Uterus (tissue), 4 donors: ENCODE data around the gene OR5M8. TPM values are rescaled to one million over a fixed set of nuclear protein-coding genes. Genes with fewer than 3 reads are reported as not detected.

Experiments used
- DNase-seq, 2 donors: peaks; one replicate each; pipeline ENCODE4 v3.0.0-alpha.2; 2019 to 2020
- H3K27ac ChIP-seq, 2 donors: fragments of 200-600 bp; sonication (generic); 1 replicate in 1 of 2; 2 replicates in 1 of 2; pipeline ENCODE4 v1.5.1; 2016 to 2018
- H3K27me3 ChIP-seq, 2 donors: fragments of 200-600 bp; sonication (generic); one replicate each; pipeline ENCODE4 v1.5.1; 2018 to 2019; ENCODE audit warnings: control low read depth in 1 of 2
- H3K36me3 ChIP-seq, 2 donors: fragments of 200-600 bp; sonication (generic); one replicate each; pipeline ENCODE4 v1.5.1; 2019; ENCODE audit warnings: control low read depth in 1 of 2
- H3K4me1 ChIP-seq, 2 donors: fragments of 200-600 bp; sonication (generic); one replicate each; pipeline ENCODE4 v1.5.1; 2018 to 2019; ENCODE audit warnings: control low read depth in 1 of 2
- H3K4me3 ChIP-seq, 2 donors: fragments of 200-600 bp; sonication (generic); 1 replicate in 1 of 2; 2 replicates in 1 of 2; pipeline ENCODE4 v1.5.1; 2018 to 2019; ENCODE audit warnings: mild to moderate bottlenecking in 1 of 2
- H3K9me3 ChIP-seq, 2 donors: fragments of 200-600 bp; sonication (generic); one replicate each; pipeline ENCODE4 v1.5.1; 2019; ENCODE audit warnings: control low read depth in 1 of 2
- CTCF ChIP-seq, 4 experiments: fragments of 200-600 bp in 2 of 4; fragments of 450-650 bp in 2 of 4; sonication (generic) in 2 of 4; IDR thresholded peaks; one replicate each; pipeline ENCODE4 v1.5.1; 2016 to 2019; ENCODE audit warnings: antibody characterized with exemption in 4 of 4, mild to moderate bottlenecking in 2 of 4, moderate library complexity in 1 of 4
- POLR2A ChIP-seq, 2 donors: fragments of 450-650 bp; IDR thresholded peaks; one replicate each; pipeline ENCODE4 v1.6.1; 2016; ENCODE audit warnings: antibody characterized with exemption in 2 of 2, mild to moderate bottlenecking in 1 of 2, moderate library complexity in 1 of 2
- intact Hi-C: fragments of 100-400 bp; cut with DNase I; formaldehyde crosslinking; loops from one replicate; pipeline ENCODE4 v1.15.1; 2023; ENCODE audit warnings: low total_unique reads
- total RNA-seq, 4 donors: library from RNA; depleted of rRNA in 3 of 4; stranded (reverse); fragments of >200 nt in 3 of 4; gene quantifications; one replicate each; pipeline versions ENCODE4 v1.1.0 to v1.2.4, GENCODE V29; 2014 to 2023
- donor health status: DM: yes; HTN: yes; CAD: no.

The OR5M8 gene
- total RNA-seq, 4 donors from 2014 or later, result not detected

DNA sequence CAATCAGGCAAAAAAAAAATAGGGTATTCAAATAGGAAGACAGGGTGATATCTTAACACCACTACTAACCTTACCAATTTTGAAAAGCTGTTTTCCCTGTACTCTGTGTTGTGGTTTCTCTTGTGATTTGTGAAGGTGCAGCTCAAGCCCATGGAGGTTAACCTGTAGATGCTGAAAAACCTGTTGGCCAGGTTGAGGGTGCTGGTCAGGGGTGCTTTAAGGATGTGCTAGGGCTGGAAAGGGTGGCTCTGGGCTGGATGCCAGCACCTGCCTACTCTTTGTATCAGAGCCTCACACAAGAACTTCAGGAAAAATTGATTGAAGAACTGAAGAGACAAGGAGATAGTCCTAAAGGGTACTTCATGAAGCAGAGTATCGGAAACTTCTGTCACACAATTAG, 18.3 kb upstream of the OR5M8 start:
- intact Hi-C loops, result no loop called here
- Histone ChIP-seq H3K27ac (no peak overlapping the region), H3K27me3 (no peaks in the 10 kb centered on the region), H3K4me1 (no peaks in the 10 kb centered on the region), H3K4me3 (no peak overlapping the region), H3K9me3 (no peaks in the 10 kb centered on the region), H3K36me3 (no peaks in the 10 kb centered on the region)
- no peak for TF ChIP-seq CTCF (IDR thresholded peaks at IDR 0.05)
- no peak for TF ChIP-seq POLR2A (IDR thresholded peaks at IDR 0.05)
- no peak for DNase-seq

DNA sequence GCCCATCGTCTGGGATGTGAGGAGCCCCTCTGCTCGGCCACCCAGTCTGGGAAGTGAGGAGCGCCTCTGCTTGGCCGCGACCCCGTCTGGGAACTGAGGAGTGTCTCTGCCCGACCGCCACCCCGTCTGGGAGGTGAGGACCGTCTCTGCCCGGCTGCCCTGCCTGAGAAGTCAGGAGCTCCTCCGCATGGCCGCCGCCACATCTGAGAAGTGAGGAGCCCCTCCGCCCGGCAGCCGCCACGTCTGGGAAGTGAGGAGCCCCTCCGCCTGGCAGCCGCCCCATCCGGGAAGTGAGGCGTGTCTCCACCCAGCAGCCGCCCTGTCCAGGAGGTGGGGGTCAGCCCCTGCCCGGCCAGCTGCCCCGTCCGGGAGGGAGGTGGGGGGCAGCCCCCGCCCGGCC, 5.8 kb upstream of the OR5M8 start:
- intact Hi-C loops, result no loop called here
- no peak for DNase-seq

DNA sequence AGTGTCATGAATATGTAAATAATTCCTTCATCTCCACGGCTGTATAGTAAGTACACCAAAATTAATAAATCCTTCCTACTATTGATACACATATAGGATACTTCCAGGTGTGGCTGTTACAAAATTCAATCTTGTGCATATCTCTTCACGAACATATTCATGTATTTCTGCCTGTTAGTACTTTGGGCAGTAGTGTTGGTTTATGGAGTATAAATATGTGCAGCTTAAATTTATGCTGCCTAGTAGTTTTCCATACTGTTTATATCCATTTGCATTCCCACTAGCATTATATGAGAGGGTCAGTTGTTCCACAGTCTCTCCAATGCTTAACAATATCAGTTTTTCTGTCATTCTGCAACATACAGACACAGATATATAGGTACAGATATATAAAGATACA, 3.9 kb upstream of the OR5M8 start:
- intact Hi-C loops, result no loop called here
- Histone ChIP-seq H3K27ac (no peak overlapping the region), H3K4me3 (no peak overlapping the region), H3K27me3 (no peaks in the 10 kb centered on the region), H3K9me3 (no peaks in the 10 kb centered on the region), H3K36me3 (no peaks in the 10 kb centered on the region), H3K4me1 (no peaks in the 10 kb centered on the region)
- no peak for DNase-seq
- TF ChIP-seq CTCF (IDR thresholded peaks at IDR 0.05), result no peak
- no peak for TF ChIP-seq POLR2A (IDR thresholded peaks at IDR 0.05)

More for the DNA sequence above, 5.8 kb upstream of the OR5M8 start:
- TF ChIP-seq CTCF (IDR thresholded peaks at IDR 0.05) (no peak), POLR2A (IDR thresholded peaks at IDR 0.05) (no peak)
- H3K4me1 ChIP-seq, result no peaks in the 10 kb centered on the region
- H3K4me3 ChIP-seq, result no peak overlapping the region
- no peaks in the 10 kb centered on the region for H3K9me3 ChIP-seq
- no peaks in the 10 kb centered on the region for H3K27me3 ChIP-seq
- H3K27ac ChIP-seq, result no peak overlapping the region
- H3K36me3 ChIP-seq, result no peaks in the 10 kb centered on the region

GRCh38 chr11:56486801-56487200, 4.4 kb downstream of the OR5M8 start:
- Histone ChIP-seq H3K9me3 (no peaks in the 10 kb centered on the region), H3K27ac (no peak overlapping the region), H3K36me3 (no peaks in the 10 kb centered on the region), H3K4me1 (no peaks in the 10 kb centered on the region), H3K4me3 (no peak overlapping the region), H3K27me3 (no peaks in the 10 kb centered on the region)
- intact Hi-C loops, result no loop called here
- TF ChIP-seq POLR2A (IDR thresholded peaks at IDR 0.05), result no peak
- no peak for TF ChIP-seq CTCF (IDR thresholded peaks at IDR 0.05)
- DNase-seq, result no peak

DNA sequence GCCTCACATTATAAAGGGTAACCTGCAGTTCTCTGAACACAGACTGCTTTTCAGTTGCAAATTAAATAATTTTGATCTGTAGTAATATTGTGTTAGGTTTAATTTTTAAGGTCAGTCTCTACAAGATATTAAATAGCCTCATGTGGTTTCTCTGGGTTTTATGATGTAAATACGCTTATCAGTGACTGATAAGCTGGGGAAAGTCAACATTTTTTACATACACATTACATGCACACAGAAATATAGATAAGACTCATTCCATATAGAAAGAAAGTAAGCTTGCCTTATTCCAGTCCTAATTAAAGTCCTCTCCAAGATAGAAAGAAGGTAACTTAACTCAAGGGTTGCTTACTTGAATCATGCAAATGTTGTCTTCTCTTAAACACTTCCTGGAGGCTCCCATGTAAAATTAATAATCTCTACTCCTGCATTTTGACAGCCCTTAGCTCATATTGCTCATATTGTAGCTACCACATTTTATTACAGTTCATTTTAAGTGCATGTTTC, 16.4 kb downstream of the OR5M8 start:
- Histone ChIP-seq H3K9me3 (no peaks in the 10 kb centered on the region), H3K27ac (no peak overlapping the region), H3K27me3 (no peaks in the 10 kb centered on the region), H3K4me1 (no peaks in the 10 kb centered on the region), H3K4me3 (no peak overlapping the region), H3K36me3 (no peaks in the 10 kb centered on the region)
- intact Hi-C loops, result no loop called here
- TF ChIP-seq POLR2A (IDR thresholded peaks at IDR 0.05), result no peak
- TF ChIP-seq CTCF (IDR thresholded peaks at IDR 0.05), result no peak
- DNase-seq, result no peak
